HepG2 (cell line): ENCODE results near the gene GLB1L. TPM values are rescaled to one million over a fixed set of nuclear protein-coding genes. Genes with fewer than 3 reads are reported as not detected.

ENCODE experiments used
- ATAC-seq: fragments of 200-7000 bp; cut with Tn5 transposase; 3 replicates; pipeline ENCODE4 v1.9.1; 2020; ENCODE audit warnings: mild to moderate bottlenecking, moderate library complexity
- BruUV-seq: library from RNA; stranded (reverse); fragments of 400-500 nt; replicated peaks from 2 replicates; lab custom pipeline; 2021; lab: Mats Ljungman, UMichigan
- CTCF ChIA-PET: fragments of 300-600 bp; formaldehyde crosslinking; extraction: SDS; loops from one replicate; lab custom pipeline; 2021; ENCODE audit warnings: low total read pairs, inconsistent platforms, low intra/inter-chr PET ratio; lab: Yijun Ruan, JAX
- POLR2A ChIA-PET: fragments of 350-600 bp; sonication (Branson Sonifier 250); formaldehyde crosslinking; loops from one replicate; lab custom pipeline; 2020; ENCODE audit warnings: antibody characterized with exemption, inconsistent platforms; lab: Yijun Ruan, JAX
- DNase-seq: peaks from one replicate; pipeline ENCODE4 v3.0.0-alpha.2; 2015; ENCODE audit warnings: low spot score
- FAIRE-seq: peaks from 3 replicates; lab custom pipeline; 2011; peaks lifted over from hg19 to GRCh38; lab: Jason Lieb, UNC
- H2AFZ ChIP-seq: one replicate; pipeline ENCODE4 v1.6.1; 2011; ENCODE audit warnings: low read length, inconsistent platforms
- H3K27ac ChIP-seq: fragments of 300-600 bp; 3 replicates; pipeline ENCODE4 v1.8.0; 2011; ENCODE audit warnings: mixed run types, mild to moderate bottlenecking, mixed read lengths, low read length, inconsistent platforms; ENCODE audit not compliant: insufficient read depth; ENCODE audit errors: extremely low read length
- H3K27me3 ChIP-seq, 2 experiments: fragments of 200-600 bp in 1 of 2; 2 replicates in 1 of 2; 3 replicates in 1 of 2; pipeline versions ENCODE4 v1.6.0 to v1.8.0; 2011; ENCODE audit warnings: low read length in 2 of 2, mild to moderate bottlenecking in 2 of 2, moderate library complexity in 2 of 2, inconsistent platforms in 1 of 2; ENCODE audit not compliant: insufficient read depth in 2 of 2, control insufficient read depth in 1 of 2
- H3K36me3 ChIP-seq, 2 experiments: fragments of 200-600 bp in 1 of 2; replicated peaks in 1 of 2; 2 replicates in 1 of 2; 3 replicates in 1 of 2; pipeline versions ENCODE4 v1.5.1 to v1.8.0; 2011; ENCODE audit warnings: low read length in 2 of 2, inconsistent platforms in 1 of 2; ENCODE audit not compliant: insufficient read depth in 2 of 2, control insufficient read depth in 1 of 2
- H3K4me1 ChIP-seq: 2 replicates; pipeline ENCODE4 v1.5.1; 2012; ENCODE audit warnings: low read length, inconsistent platforms; ENCODE audit not compliant: insufficient read depth
- H3K4me2 ChIP-seq: 2 replicates; pipeline ENCODE4 v1.6.0; 2011; ENCODE audit warnings: low read depth, low read length, inconsistent platforms
- H3K4me3 ChIP-seq, 3 experiments: fragments of 200-600 bp in 1 of 3; sonication (generic), shearing (Covaris generic) in 1 of 3; replicated peaks in 1 of 3; 2 replicates each; pipeline ENCODE4 v1.5.1; 2011 to 2016; ENCODE audit warnings: low read length in 3 of 3, inconsistent platforms in 2 of 3, low read depth in 2 of 3, mild to moderate bottlenecking in 2 of 3, control low read depth in 1 of 3, mixed read lengths in 1 of 3; ENCODE audit not compliant: insufficient read depth in 1 of 3
- H3K79me2 ChIP-seq: one replicate; pipeline ENCODE4 v1.6.1; 2011; ENCODE audit warnings: low read length, inconsistent platforms; ENCODE audit not compliant: insufficient read depth
- H3K9ac ChIP-seq: 2 replicates; pipeline ENCODE4 v1.6.0; 2011; ENCODE audit warnings: mild to moderate bottlenecking, low read depth, low read length, inconsistent platforms; ENCODE audit not compliant: insufficient read depth
- H3K9me3 ChIP-seq: 2 replicates; pipeline ENCODE4 v1.5.1; 2012; ENCODE audit warnings: mild to moderate bottlenecking, low read length
- H4K20me1 ChIP-seq: 2 replicates; pipeline ENCODE4 v1.6.0; 2011; ENCODE audit warnings: inconsistent platforms, mild to moderate bottlenecking, low read length, moderate library complexity; ENCODE audit not compliant: insufficient read depth
- AGO2 ChIP-seq: fragments of 200-400 bp; formaldehyde crosslinking; optimal IDR thresholded peaks from 2 replicates; pipeline ENCODE3; 2017; ENCODE audit warnings: mild to moderate bottlenecking, low read depth, low read length, moderate library complexity
- DBP ChIP-seq: sonication (generic); formaldehyde crosslinking; IDR thresholded peaks from 2 replicates; pipeline ENCODE4 v1.4.0; 2020; ENCODE audit warnings: missing genetic modification reagents; ENCODE audit errors: not compliant biosample characterization
- DMAP1 ChIP-seq: IDR thresholded peaks from 2 replicates; pipeline ENCODE4 v1.6.1; 2016
- ELF1 ChIP-seq: sonication (generic); formaldehyde crosslinking; IDR thresholded peaks from 2 replicates; pipeline ENCODE4 v1.4.0; 2020; ENCODE audit warnings: missing genetic modification reagents
- MAF1 ChIP-seq: sonication (generic); formaldehyde crosslinking; IDR thresholded peaks from 2 replicates; pipeline ENCODE4 v1.5.0; 2020; ENCODE audit warnings: missing genetic modification reagents, borderline replicate concordance
- ZBTB43 ChIP-seq: sonication (generic); formaldehyde crosslinking; conservative IDR thresholded peaks from 2 replicates; pipeline ENCODE4 v1.4.0; 2020; ENCODE audit warnings: missing genetic modification reagents
- ZC3H13 ChIP-seq: sonication (generic); formaldehyde crosslinking; IDR thresholded peaks from 2 replicates; pipeline ENCODE4 v1.8.1; 2023; ENCODE audit warnings: mild to moderate bottlenecking, missing genetic modification reagents, moderate library complexity
- ZNF160 ChIP-seq: sonication (generic); formaldehyde crosslinking; IDR thresholded peaks from 2 replicates; pipeline ENCODE4 v1.8.0; 2022; ENCODE audit warnings: mild to moderate bottlenecking, inconsistent platforms, missing genetic modification reagents
- ZNF280D ChIP-seq: sonication (generic); formaldehyde crosslinking; IDR thresholded peaks from 2 replicates; pipeline ENCODE4 v1.5.1; 2020; ENCODE audit warnings: mild to moderate bottlenecking, missing genetic modification reagents
- ZNF414 ChIP-seq: sonication (generic); formaldehyde crosslinking; IDR thresholded peaks from 2 replicates; pipeline ENCODE4 v1.5.0; 2020; ENCODE audit warnings: missing genetic modification reagents
- ZNF496 ChIP-seq: sonication (generic); formaldehyde crosslinking; IDR thresholded peaks from 2 replicates; pipeline ENCODE4 v1.8.1; 2023; ENCODE audit warnings: mild to moderate bottlenecking, moderate library complexity, missing genetic modification reagents; ENCODE audit not compliant: insufficient replicate concordance
- ZNF564 ChIP-seq: sonication (generic); formaldehyde crosslinking; IDR thresholded peaks from 2 replicates; pipeline ENCODE4 v1.8.1; 2023; ENCODE audit warnings: mild to moderate bottlenecking, missing genetic modification reagents
- WGBS: methylation state at CpG from one replicate; pipeline ENCODE4 v1.1.6; 2017; ENCODE audit warnings: low lambda C conversion rate; 5-methylcytosine and 5-hydroxymethylcytosine counted together
- in situ Hi-C: cut with HindIII; loops from 2 replicates; pipeline ENCODE4 v1.10.0; 2017; ENCODE audit warnings: low pct_unique_long_range_greater_than_20kb; ENCODE audit not compliant: extremely low pct_ligation_motif_present
- intact Hi-C: fragments of 100-400 bp; cut with micrococcal nuclease; formaldehyde crosslinking; loops from one replicate; pipeline ENCODE4 v1.10.0; 2022; ENCODE audit not compliant: unreplicated experiment
- polyA plus RNA-seq, 8 experiments: library from polyadenylated mRNA; depleted of rRNA in 3 of 8; stranded (reverse) in 7 of 8; unstranded in 1 of 8; fragments of >200 nt; fragmentation: Illumina TruSeq in 4 of 8; extraction: Trizol in 4 of 8; gene quantifications; 2 replicates each; pipeline versions ENCODE4 v1.2.1 to v1.2.3, GENCODE V29; 2011 to 2016; ENCODE audit warnings: low read depth in 4 of 8, missing spikeins in 1 of 8, mixed read lengths in 1 of 8; ENCODE audit not compliant: insufficient read depth in 1 of 8
- total RNA-seq, 5 experiments: library from RNA; depleted of rRNA; stranded (reverse); fragments of >200 nt; fragmentation: Illumina TruSeq; extraction: Trizol; gene quantifications; 2 replicates each; pipeline ENCODE4 v1.2.3, GENCODE V29; 2016; ENCODE audit warnings: low read depth in 1 of 5

GLB1L gene
- total and polyA plus RNA-seq, 2 of the 13 experiments (the other 11 are each of a cell fraction or from before 2014, with no cell fraction given), result 6.8 to 7.3 TPM

GRCh38 chr2:219229305-219230058, 15.8 kb downstream of the GLB1L start, which contains the start of the genes ANKZF1 and ATG9A (continued):
- TF ChIP-seq ZNF160 (CRISPR knock-in tag), result peak; percentile 82
- TF ChIP-seq ZNF496, result no peak
- 0 out of 2 replicates have a peak, but pooled peaks have one; percentile 29 for TF ChIP-seq MAF1 (CRISPR knock-in tag)
- no peak; the same call in 1 of the 2 replicates for TF ChIP-seq ZNF414 (CRISPR knock-in tag)
- no peak for TF ChIP-seq DBP
- TF ChIP-seq ZC3H13 (CRISPR knock-in tag), result no peak
- TF ChIP-seq DMAP1 (CRISPR knock-in tag), result peak; percentile 78; the same call in 1 of the 2 replicates
- TF ChIP-seq, all 625 proteins: peak for 296

GRCh38 chr2:219228911-219229304, 16.3 kb downstream of the GLB1L start:
- Histone ChIP-seq H3K9me3 (no peaks in the 10 kb centered on the region), H3K79me2 (peaks cover 51% of the 10 kb centered on the region), H3K27me3 (no peaks in the 10 kb centered on the region; a peak in 1 of 5 replicates), H4K20me1 (no peaks in the 10 kb centered on the region), H2AFZ (no peak overlapping the region), H3K9ac (peak overlapping the region; percentile 91), H3K27ac (peak overlapping the region; percentile 81), H3K4me3 (peak overlapping the region; percentile 91 to 93 (median 93)), H3K4me1 (peaks cover 39% of the 10 kb centered on the region), H3K4me2 (peak overlapping the region; percentile 91), H3K36me3 (peaks cover 32 to 55% of the 10 kb centered on the region in 2 experiments)
- DNase-seq (no peak), FAIRE-seq (no peak), ATAC-seq (peak; percentile 68)
- BruUV-seq, result no TSS peak
- CTCF ChIA-PET, result interaction anchor here (1.2 to 2.3 kb wide), 2 partner anchors 66 to 70 kb away, joined by 3 to 15 read pairs; no protein-coding TSS in a partner anchor
- WGBS, result 1% methylated on average over 12 of the region's 19 CpGs
- POLR2A ChIA-PET, result interaction anchor here (1.0 to 6.6 kb wide), 17 partner anchors 10 to 159 kb away, joined by 3 to 80 read pairs (median 7); partner anchors contain the start of genes ABCB6, CNPPD1, DNAJB2 and DNPEP
- in situ Hi-C loops (no loop called here), intact Hi-C loops (loop anchor here (1.0 kb wide), 5 partner anchors 11 to 66 kb away; partner anchors contain the start of genes ABCB6, GLB1L, STK16 and ZFAND2B)
- TF ChIP-seq ZBTB43, result no peak
- TF ChIP-seq ELF1 (CRISPR knock-in tag), result peak; percentile 2; the same call in 1 of the 2 replicates
- TF ChIP-seq ZNF280D (CRISPR knock-in tag), result 0 out of 2 replicates have a peak, but pooled peaks have one; percentile 66
- peak; percentile 45; the same call in 1 of the 2 replicates for TF ChIP-seq ZNF564 (CRISPR knock-in tag)
- TF ChIP-seq AGO2, result peak; percentile 13
